Measurements from ENCODE around the gene AUTS2.

The AUTS2 gene

GRCh38 chr7:70035955-70036354, 437.7 kb downstream of the AUTS2 start:
- DNase-seq (ENCODE audit: low spot score): no peak

GRCh38 chr7:70036695-70037094, 438.4 kb downstream of the AUTS2 start:
- DNase-seq (ENCODE audit: low spot score): no peak

DNA sequence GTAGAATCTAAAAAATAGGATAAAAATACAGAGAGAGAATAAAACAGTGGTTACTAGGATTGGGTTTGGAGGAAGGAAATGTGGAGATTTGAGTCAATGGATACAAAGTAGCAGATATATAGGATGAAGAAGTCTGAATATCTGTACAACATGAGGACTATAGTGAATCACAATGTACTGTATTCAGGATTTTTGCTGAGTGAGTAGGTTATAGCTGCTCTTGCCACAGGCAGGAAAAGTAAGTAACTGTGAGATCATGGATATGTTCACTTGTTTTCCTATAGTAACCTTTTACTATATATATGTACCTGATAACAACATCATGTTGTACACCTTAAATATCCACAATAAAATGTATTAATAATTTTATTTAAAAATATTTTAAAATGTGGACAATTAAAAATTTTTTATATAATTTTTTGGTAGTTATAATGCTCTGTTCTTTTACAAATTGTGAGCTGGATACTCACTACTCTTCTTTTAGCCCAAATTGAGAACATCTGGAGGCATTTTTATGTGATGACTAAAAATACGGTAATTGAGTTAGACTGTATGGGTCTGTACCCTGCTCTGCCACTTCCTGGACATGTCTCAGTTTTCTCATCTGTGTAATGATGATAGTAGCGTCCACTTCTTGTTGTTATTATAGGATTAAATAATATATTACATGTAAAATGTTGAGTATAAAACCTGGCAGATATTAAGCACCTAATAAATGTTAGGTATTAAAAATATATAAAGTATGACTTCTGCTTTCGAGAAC, 439.1 kb downstream of the AUTS2 start:
- DNase-seq (ENCODE audit: low spot score): no peak

DNA sequence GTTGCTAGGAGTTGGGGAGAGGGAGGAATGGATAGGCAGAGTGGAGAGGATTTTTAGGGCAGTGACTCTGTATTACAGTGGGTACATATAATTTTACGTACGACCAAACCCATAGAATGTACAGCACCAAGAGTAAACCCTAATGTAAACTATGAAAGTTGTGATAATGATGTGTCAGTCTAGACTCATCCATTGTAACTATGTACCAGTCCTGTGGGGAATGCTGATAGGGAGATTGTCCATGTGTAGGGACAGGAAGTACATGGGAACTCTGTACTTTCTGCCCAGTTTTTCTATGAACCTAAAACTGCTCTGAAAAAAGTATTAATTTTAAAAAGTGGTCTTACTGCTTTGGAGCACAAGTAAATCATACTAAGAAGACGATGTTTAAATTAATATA, 441.8 kb downstream of the AUTS2 start:
- no peak for DNase-seq (ENCODE audit: low spot score)

DNA sequence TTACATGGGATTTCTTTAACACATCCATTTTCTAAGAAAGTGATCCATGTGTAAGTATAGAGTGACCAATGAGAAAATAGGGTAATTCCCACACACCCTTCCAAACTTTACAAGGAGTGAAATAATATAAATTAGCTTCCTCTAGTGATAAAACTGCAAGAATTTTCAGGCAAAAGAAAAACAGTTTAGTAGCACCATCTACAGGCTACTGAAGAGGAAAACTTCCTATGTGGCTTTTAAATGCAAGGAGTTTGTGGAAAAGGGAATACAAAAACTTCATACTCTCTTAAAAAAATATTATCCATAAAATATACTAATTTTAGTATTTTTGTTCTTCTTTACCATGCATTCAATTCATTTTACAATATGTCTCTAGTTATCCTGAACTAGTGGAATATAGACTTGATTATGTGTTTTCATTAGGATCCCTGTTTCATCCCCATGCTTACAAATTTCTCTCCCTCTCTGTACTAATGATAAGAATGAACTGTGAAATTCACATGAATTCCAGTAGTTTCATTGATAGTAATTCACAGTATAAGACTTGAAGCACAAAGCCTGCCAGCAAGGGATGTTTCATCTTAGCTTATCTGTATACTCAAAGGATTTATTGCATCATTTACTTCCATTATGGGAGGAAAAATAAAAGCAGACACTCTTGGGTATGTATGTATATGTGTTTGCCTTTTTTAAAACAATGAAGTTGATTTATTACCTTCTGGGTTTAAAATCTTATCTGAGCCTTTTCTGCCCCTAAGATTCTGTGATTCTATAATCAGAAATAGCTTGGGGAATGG, 442.9 kb downstream of the AUTS2 start:
- DNase-seq (ENCODE audit: low spot score): no peak

DNA sequence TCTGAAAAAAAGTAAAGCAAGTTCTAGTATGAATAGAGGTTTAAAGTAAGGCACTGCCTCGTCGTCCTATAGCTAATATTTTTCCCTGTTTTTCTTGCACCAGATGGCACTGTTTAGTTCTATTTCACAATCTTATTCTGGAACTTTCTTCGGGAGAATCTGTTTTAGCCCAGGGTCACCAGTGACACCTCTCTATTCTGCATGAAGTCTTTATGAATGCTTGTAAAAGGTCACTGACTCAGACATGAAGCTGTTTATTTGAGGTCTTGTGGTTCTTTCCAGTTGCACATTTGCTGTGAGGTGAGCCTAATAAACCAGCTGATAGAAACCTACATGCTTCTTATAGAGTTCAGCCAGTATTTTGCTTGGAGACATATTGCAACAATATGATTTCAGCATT, 444.3 kb downstream of the AUTS2 start:
- DNase-seq (ENCODE audit: low spot score): no peak

DNA sequence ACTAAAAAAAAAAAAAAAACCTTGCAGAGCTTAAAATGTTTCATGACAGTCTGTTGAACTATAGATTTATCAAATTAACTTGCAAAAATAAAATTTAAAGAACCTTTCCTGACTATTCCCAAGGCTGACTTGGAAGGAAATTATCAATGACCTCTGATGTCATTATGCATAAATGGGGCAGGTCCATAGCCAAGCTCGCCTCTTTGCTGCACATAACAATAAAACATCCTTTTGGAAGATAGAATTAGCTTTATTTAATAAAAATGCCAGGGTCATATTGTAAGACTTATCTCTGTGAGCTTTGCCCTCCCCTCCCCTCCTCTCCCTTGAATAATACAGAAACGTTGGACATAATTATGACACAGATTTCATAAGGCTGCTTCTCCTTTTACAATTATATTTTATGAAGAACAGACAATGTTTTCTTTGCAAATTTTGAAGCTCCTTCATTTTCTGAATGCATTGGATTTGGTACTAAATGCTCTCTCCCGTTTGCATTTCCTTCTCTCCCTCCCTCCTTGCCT, 444.8 kb downstream of the AUTS2 start:
- no peak for DNase-seq (ENCODE audit: low spot score)

GRCh38 chr7:70044064-70044463, 445.8 kb downstream of the AUTS2 start:
- no peak for DNase-seq (ENCODE audit: low spot score)

- DNase-seq (ENCODE audit: low spot score): no peak
Observed at GRCh38 chr7:70044525-70044924, 446.2 kb downstream of the AUTS2 start.

- no peak for DNase-seq (ENCODE audit: low spot score)
Observed at GRCh38 chr7:70044981-70045380, 446.7 kb downstream of the AUTS2 start.

DNA sequence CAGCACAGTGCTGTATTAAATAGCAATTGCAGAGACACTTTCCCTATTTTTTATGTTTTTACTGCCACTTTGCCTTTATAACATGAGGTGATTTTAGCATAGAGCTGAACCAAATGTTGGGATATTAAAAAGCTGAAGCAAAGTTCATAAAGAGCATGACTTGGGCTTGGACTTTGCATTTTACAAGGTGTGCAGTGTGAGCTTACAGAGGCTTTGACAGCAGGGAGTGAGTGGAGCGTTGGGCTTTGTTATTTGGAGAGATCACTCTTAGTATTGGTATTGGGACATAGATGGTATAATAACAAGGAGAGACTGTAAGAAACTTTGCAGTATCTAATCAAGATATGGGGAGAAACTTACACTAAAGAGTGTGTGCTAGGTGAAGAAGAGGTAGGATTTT, 449.1 kb downstream of the AUTS2 start:
- DNase-seq (ENCODE audit: low spot score): no peak

- DNase-seq (ENCODE audit: low spot score): no peak
Observed at GRCh38 chr7:70047891-70048448, 449.7 kb downstream of the AUTS2 start.

DNA sequence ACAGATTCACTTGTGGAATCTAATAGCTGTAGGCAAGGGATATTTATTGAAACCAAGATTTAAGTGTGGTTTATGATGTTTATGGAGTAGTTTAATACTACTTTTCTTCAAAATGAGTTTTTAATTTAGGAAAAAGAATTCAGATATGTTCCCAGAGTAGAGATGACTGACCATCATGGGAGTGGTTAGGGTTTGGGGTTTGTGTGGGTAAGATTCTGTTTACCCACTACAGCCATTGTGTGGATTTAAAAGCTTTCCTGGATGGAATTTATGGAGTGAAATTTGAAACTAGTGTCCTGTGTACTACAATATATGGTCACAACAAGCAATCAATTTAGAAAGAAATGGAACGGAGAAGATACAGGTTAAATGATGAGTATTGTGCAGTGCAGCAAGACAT, 453.5 kb downstream of the AUTS2 start:
- no peak for DNase-seq (ENCODE audit: low spot score)

DNA sequence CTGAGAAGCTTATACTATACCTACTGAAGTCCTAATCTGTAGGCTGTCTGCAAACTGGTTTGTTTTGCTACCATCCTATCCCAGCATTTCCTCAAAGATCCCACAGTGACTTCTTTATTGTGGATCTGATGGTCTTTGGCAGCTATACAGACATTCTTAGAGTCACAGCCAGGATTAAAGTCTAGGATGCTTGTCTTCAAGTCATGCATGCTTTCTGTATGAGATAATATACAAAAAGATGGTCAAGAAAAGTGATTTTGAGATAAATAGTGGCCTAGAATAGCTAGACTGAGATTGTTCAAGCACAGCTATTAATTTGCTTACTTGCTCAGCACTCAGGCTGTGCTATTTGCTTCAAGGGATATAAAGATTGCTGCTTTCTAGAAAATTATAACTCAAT, 454.4 kb downstream of the AUTS2 start:
- DNase-seq (ENCODE audit: low spot score): no peak

- no peak for DNase-seq (ENCODE audit: low spot score)
Observed at GRCh38 chr7:70053421-70053820, 455.1 kb downstream of the AUTS2 start.

DNA sequence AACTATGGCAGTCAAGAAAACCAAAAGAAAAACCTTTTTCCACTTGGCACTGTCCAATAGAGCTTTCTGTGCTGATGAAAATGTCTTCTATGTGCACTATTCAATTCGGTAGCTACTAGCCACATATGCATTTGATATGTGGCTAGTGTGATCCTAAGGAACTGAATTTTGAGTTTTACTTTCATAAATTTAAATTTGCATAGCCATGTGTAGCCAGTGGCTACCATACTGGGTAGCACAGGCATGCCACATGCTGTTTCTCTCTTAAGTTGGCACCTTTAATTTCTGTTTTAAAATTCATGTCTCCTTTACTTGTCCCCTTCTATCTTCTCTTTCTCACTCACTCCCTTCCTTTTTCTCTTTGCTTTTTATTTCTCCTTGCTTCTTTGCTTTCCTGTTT, 455.7 kb downstream of the AUTS2 start:
- no peak for DNase-seq (ENCODE audit: low spot score)

DNA sequence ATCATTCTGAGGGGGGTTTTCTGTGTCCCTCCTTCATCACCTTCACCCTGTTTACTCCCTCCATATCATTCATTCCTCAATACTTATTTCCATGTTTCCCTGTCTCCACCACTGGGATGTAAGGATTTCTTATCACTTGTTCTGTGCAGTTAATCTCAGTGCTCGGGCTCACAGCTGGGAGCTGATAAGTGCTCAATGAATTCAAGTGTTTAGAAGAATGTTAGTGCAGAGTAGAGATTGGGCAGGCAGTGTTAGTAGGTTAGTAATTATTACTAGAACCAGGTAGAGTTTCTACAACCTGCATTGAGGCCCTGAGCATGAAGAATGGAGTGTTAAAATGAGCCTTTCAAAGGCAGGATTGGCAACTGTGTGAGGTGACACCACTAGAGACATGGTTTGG, 458.1 kb downstream of the AUTS2 start:
- no peak for DNase-seq (ENCODE audit: low spot score)

- no peak for DNase-seq (ENCODE audit: low spot score)
Observed at GRCh38 chr7:70060298-70061068, 462.2 kb downstream of the AUTS2 start.

- no peak for DNase-seq (ENCODE audit: low spot score)
Observed at GRCh38 chr7:70063371-70063770, 465.1 kb downstream of the AUTS2 start.

- no peak for DNase-seq (ENCODE audit: low spot score)
Observed at GRCh38 chr7:70063927-70064326, 465.7 kb downstream of the AUTS2 start.

- DNase-seq (ENCODE audit: low spot score): no peak
Observed at GRCh38 chr7:70066844-70067243, 468.6 kb downstream of the AUTS2 start.

- no peak for DNase-seq (ENCODE audit: low spot score)
Observed at GRCh38 chr7:70068531-70068930, 470.3 kb downstream of the AUTS2 start.
